Karpas-422 (cell line): Measurements from ENCODE around the gene SLA2. TPM values are rescaled to one million over a fixed set of nuclear protein-coding genes. Genes with fewer than 3 reads are reported as not detected.
"Not testable (repeated sequence)": the region's sequence is repeated elsewhere in the genome, so short reads cannot be mapped to it uniquely, and the experiment has no call there.

Experiments
- DNase-seq: peaks from one replicate; pipeline ENCODE4 v3.0.0-alpha.2; 2015
- H2AFZ ChIP-seq: fragments of 200-600 bp; sonication (generic); 2 replicates; pipeline ENCODE4 v1.6.1; 2014; ENCODE audit warnings: antibody characterized with exemption, low read length, mixed read lengths
- H3K27ac ChIP-seq: fragments of 200-600 bp; sonication (generic); 2 replicates; pipeline ENCODE4 v1.5.1; 2014; ENCODE audit warnings: mild to moderate bottlenecking, low read length, moderate library complexity
- H3K27me3 ChIP-seq: fragments of 200-600 bp; sonication (generic); 2 replicates; pipeline ENCODE4 v1.6.1; 2014; ENCODE audit warnings: low read length, mixed read lengths
- H3K36me3 ChIP-seq: fragments of 200-600 bp; sonication (generic); 2 replicates; pipeline ENCODE4 v1.6.1; 2014; ENCODE audit warnings: low read length, mixed read lengths; ENCODE audit not compliant: insufficient read depth
- H3K4me1 ChIP-seq: fragments of 200-600 bp; sonication (generic); 2 replicates; pipeline ENCODE4 v1.6.1; 2014; ENCODE audit warnings: mild to moderate bottlenecking, low read length, mixed read lengths
- H3K4me2 ChIP-seq: fragments of 200-600 bp; sonication (generic); 2 replicates; pipeline ENCODE4 v1.6.1; 2014; ENCODE audit warnings: low read length, low read depth, mild to moderate bottlenecking; ENCODE audit not compliant: poor library complexity, severe bottlenecking
- H3K4me3 ChIP-seq: fragments of 200-600 bp; sonication (generic); 2 replicates; pipeline ENCODE4 v1.5.1; 2014; ENCODE audit warnings: mild to moderate bottlenecking, antibody characterized with exemption, low read length, mixed read lengths
- H3K79me2 ChIP-seq: fragments of 200-600 bp; sonication (generic); 2 replicates; pipeline ENCODE4 v1.6.1; 2014; ENCODE audit warnings: mild to moderate bottlenecking, low read length, mixed read lengths
- H3K9ac ChIP-seq: fragments of 200-600 bp; sonication (generic); 2 replicates; pipeline ENCODE4 v1.6.0; 2014; ENCODE audit warnings: low read length
- H3K9me2 ChIP-seq: fragments of 200-600 bp; sonication (generic), shearing (Covaris generic); replicated peaks from 2 replicates; pipeline ENCODE4 v1.6.0; 2014; ENCODE audit warnings: mild to moderate bottlenecking, low read length, moderate library complexity; ENCODE audit not compliant: insufficient read depth
- H3K9me3 ChIP-seq: fragments of 300-700, 200-600 bp; sonication (generic); 2 replicates; pipeline ENCODE4 v1.6.1; 2014; ENCODE audit warnings: low read length, mixed read lengths
- H4K20me1 ChIP-seq: fragments of 200-600 bp; sonication (generic); 2 replicates; pipeline ENCODE4 v1.6.1; 2014; ENCODE audit warnings: mild to moderate bottlenecking, antibody characterized with exemption, low read length, low read depth; ENCODE audit not compliant: insufficient read depth
- total RNA-seq: library from RNA; depleted of rRNA; stranded (reverse); fragments of >200 nt; shearing (Covaris generic); gene quantifications from 2 replicates; pipeline ENCODE4 v1.2.3, GENCODE V29; 2014; ENCODE audit warnings: low replicate concordance; rRNA removed

The SLA2 gene
- total RNA-seq, result 0.19 and 0.36 TPM in 2 replicates

GRCh38 chr20:36645998-36646397, at the start of gene SLA2:
Gene SLA2 (minus strand): TSS chr20:36646196. CDS start chr20:36641335, 4,861 bp downstream.
- Histone ChIP-seq H2AFZ (peak within 1 kb of the TSS; percentile 44; the same call in 1 of the 2 replicates), H3K4me1 (peaks cover 16% of the 10 kb centered on the region)

GRCh38 chr20:36695467-36695866, 49.5 kb upstream of the SLA2 start:
- not testable (repeated sequence) for H4K20me1 ChIP-seq, H3K9me3 ChIP-seq, H3K4me3 ChIP-seq, H3K9ac ChIP-seq, H3K36me3 ChIP-seq, H3K27ac ChIP-seq, H2AFZ ChIP-seq, H3K9me2 ChIP-seq, H3K27me3 ChIP-seq, H3K4me2 ChIP-seq, H3K79me2 ChIP-seq, H3K4me1 ChIP-seq, DNase-seq

More at GRCh38 chr20:36645998-36646397, at the start of gene SLA2:
- no peak within 1 kb of the TSS for H3K4me3 ChIP-seq
- H3K4me2 ChIP-seq, result peak within 1 kb of the TSS; percentile 35
- H3K9me2 ChIP-seq, result no peaks in the 10 kb centered on the region
- no peak within 1 kb of the TSS for H3K27ac ChIP-seq
- H3K9me3 ChIP-seq, result no peaks in the 10 kb centered on the region
- 0 out of 2 replicates have a peak within 1 kb of the TSS, but pooled peaks have one; percentile 18 for H3K9ac ChIP-seq
- DNase-seq, result peak; percentile 66
- H3K79me2 ChIP-seq, result no peaks in the 10 kb centered on the region
- H4K20me1 ChIP-seq, result no peaks in the 10 kb centered on the region
- H3K36me3 ChIP-seq, result no peaks in the 10 kb centered on the region
- no peaks in the 10 kb centered on the region for H3K27me3 ChIP-seq

- DNase-seq, result no peak
- H3K79me2 ChIP-seq, result no peaks in the 10 kb centered on the region
- H3K27me3 ChIP-seq, result no peaks in the 10 kb centered on the region
- no peaks in the 10 kb centered on the region for H3K9me2 ChIP-seq
- H3K36me3 ChIP-seq, result no peaks in the 10 kb centered on the region
- H2AFZ ChIP-seq, result no peak overlapping the region
- H3K9ac ChIP-seq, result no peak overlapping the region
- H3K27ac ChIP-seq, result no peak overlapping the region
- no peak overlapping the region for H3K4me2 ChIP-seq
- H3K4me3 ChIP-seq, result no peak overlapping the region
- H3K4me1 ChIP-seq, result no peaks in the 10 kb centered on the region
- H4K20me1 ChIP-seq, result no peaks in the 10 kb centered on the region
- no peaks in the 10 kb centered on the region for H3K9me3 ChIP-seq
These were observed 42.6 kb upstream of the SLA2 start for GRCh38 chr20:36688630-36689029.

- no peaks in the 10 kb centered on the region for H3K9me3 ChIP-seq
- H3K27ac ChIP-seq, result no peak overlapping the region
- no peaks in the 10 kb centered on the region for H3K79me2 ChIP-seq
- H3K4me2 ChIP-seq, result no peak overlapping the region
- H3K4me3 ChIP-seq, result no peak overlapping the region
- H4K20me1 ChIP-seq, result no peaks in the 10 kb centered on the region
- H3K9ac ChIP-seq, result no peak overlapping the region
- no peak for DNase-seq
- H3K9me2 ChIP-seq, result no peaks in the 10 kb centered on the region
- no peaks in the 10 kb centered on the region for H3K36me3 ChIP-seq
- no peaks in the 10 kb centered on the region for H3K27me3 ChIP-seq
- no peak overlapping the region for H2AFZ ChIP-seq
- H3K4me1 ChIP-seq, result no peaks in the 10 kb centered on the region
These were observed 41.9 kb upstream of the SLA2 start for GRCh38 chr20:36687850-36688249.

GRCh38 chr20:36686944-36687343, 40.9 kb upstream of the SLA2 start:
- Histone ChIP-seq H3K4me3 (no peak overlapping the region), H3K9me2 (no peaks in the 10 kb centered on the region), H3K79me2 (no peaks in the 10 kb centered on the region), H4K20me1 (no peaks in the 10 kb centered on the region), H2AFZ (no peak overlapping the region), H3K27ac (no peak overlapping the region), H3K4me2 (no peak overlapping the region), H3K36me3 (no peaks in the 10 kb centered on the region; the same call in 1 of the 2 replicates), H3K27me3 (no peaks in the 10 kb centered on the region), H3K4me1 (no peaks in the 10 kb centered on the region), H3K9ac (no peak overlapping the region), H3K9me3 (no peaks in the 10 kb centered on the region)
- DNase-seq, result no peak

GRCh38 chr20:36686504-36686903, 40.5 kb upstream of the SLA2 start:
- Histone ChIP-seq H3K4me3 (no peak overlapping the region), H3K9me3 (no peaks in the 10 kb centered on the region), H3K79me2 (no peaks in the 10 kb centered on the region), H3K9me2 (no peaks in the 10 kb centered on the region), H3K27me3 (no peaks in the 10 kb centered on the region), H2AFZ (no peak overlapping the region), H3K4me2 (no peak overlapping the region), H3K27ac (no peak overlapping the region), H3K36me3 (no peaks in the 10 kb centered on the region; the same call in 1 of the 2 replicates), H3K4me1 (no peaks in the 10 kb centered on the region), H4K20me1 (no peaks in the 10 kb centered on the region), H3K9ac (no peak overlapping the region)
- no peak for DNase-seq

- Histone ChIP-seq H3K4me3 (no peak overlapping the region), H3K36me3 (peaks cover 9% of the 10 kb centered on the region; the same call in 1 of the 2 replicates), H4K20me1 (no peaks in the 10 kb centered on the region), H3K4me1 (peaks cover 8% of the 10 kb centered on the region), H2AFZ (no peak overlapping the region), H3K9me3 (no peaks in the 10 kb centered on the region), H3K9me2 (no peaks in the 10 kb centered on the region), H3K9ac (no peak overlapping the region), H3K4me2 (no peak overlapping the region), H3K27me3 (no peaks in the 10 kb centered on the region), H3K27ac (no peak overlapping the region), H3K79me2 (no peaks in the 10 kb centered on the region)
- DNase-seq, result no peak
These were observed 38.8 kb upstream of the SLA2 start for GRCh38 chr20:36684747-36685146.

- Histone ChIP-seq H3K4me1 (peaks cover 18% of the 10 kb centered on the region), H3K79me2 (no peaks in the 10 kb centered on the region), H3K9me2 (no peaks in the 10 kb centered on the region), H3K27me3 (no peaks in the 10 kb centered on the region), H3K36me3 (peaks cover 12% of the 10 kb centered on the region; the same call in 1 of the 2 replicates), H3K9ac (no peak overlapping the region), H2AFZ (no peak overlapping the region), H3K4me3 (no peak overlapping the region), H3K9me3 (no peaks in the 10 kb centered on the region), H3K27ac (no peak overlapping the region), H4K20me1 (no peaks in the 10 kb centered on the region), H3K4me2 (no peak overlapping the region)
- DNase-seq, result no peak
These were observed 36.3 kb upstream of the SLA2 start for GRCh38 chr20:36682311-36682710.

GRCh38 chr20:36677422-36677771, 31.4 kb upstream of the SLA2 start:
- no peaks in the 10 kb centered on the region for H3K9me3 ChIP-seq
- H2AFZ ChIP-seq, result no peak overlapping the region
- no peaks in the 10 kb centered on the region for H3K27me3 ChIP-seq
- H3K4me2 ChIP-seq, result no peak overlapping the region
- H3K4me1 ChIP-seq, result peaks cover 18% of the 10 kb centered on the region
- H3K4me3 ChIP-seq, result no peak overlapping the region
- DNase-seq, result no peak
- peak overlapping the region; percentile 54; the same call in 1 of the 2 replicates for H3K27ac ChIP-seq
- H3K36me3 ChIP-seq, result peaks cover 12% of the 10 kb centered on the region; the same call in 1 of the 2 replicates
- no peaks in the 10 kb centered on the region for H3K9me2 ChIP-seq
- H3K9ac ChIP-seq, result no peak overlapping the region
- H4K20me1 ChIP-seq, result no peaks in the 10 kb centered on the region
- no peaks in the 10 kb centered on the region for H3K79me2 ChIP-seq
